DMS53 treated with DMSO at 0.1 percent for 48 hours (cell line): Measurements from ENCODE around the gene MAPK8IP3.

Experiments
- DNase-seq: peaks from one replicate; lab custom pipeline; 2025; ENCODE audit not compliant: unreplicated experiment; lab: John Stamatoyannopoulos, UW

MAPK8IP3 gene

GRCh38 chr16:1800701-1801100 is 94.7 kb downstream of the MAPK8IP3 start:
- no peak for DNase-seq

- DNase-seq, result no peak
These were observed 101.6 kb downstream of the MAPK8IP3 start for GRCh38 chr16:1807626-1808025.

GRCh38 chr16:1808691-1809090 is 102.7 kb downstream of the MAPK8IP3 start:
- DNase-seq, result no peak

- no peak for DNase-seq
These were observed 103.3 kb downstream of the MAPK8IP3 start for GRCh38 chr16:1809281-1809801.

- no peak for DNase-seq
These were observed 104.1 kb downstream of the MAPK8IP3 start for GRCh38 chr16:1810106-1810505.

GRCh38 chr16:1810536-1810935 is 104.5 kb downstream of the MAPK8IP3 start:
- no peak for DNase-seq

GRCh38 chr16:1812732-1813163 is 106.8 kb downstream of the MAPK8IP3 start:
- peak; percentile 19 for DNase-seq

GRCh38 chr16:1815461-1815860 is 109.5 kb downstream of the MAPK8IP3 start:
- no peak for DNase-seq

GRCh38 chr16:1816396-1817275 is 110.6 kb downstream of the MAPK8IP3 start:
- DNase-seq, result no peak

GRCh38 chr16:1817276-1817589 is 111.2 kb downstream of the MAPK8IP3 start:
- DNase-seq, result no peak

- no peak for DNase-seq
These were observed 111.7 kb downstream of the MAPK8IP3 start for GRCh38 chr16:1817716-1818115.

- no peak for DNase-seq
These were observed 112.3 kb downstream of the MAPK8IP3 start for GRCh38 chr16:1818204-1818872.

- no peak for DNase-seq
These were observed 113.0 kb downstream of the MAPK8IP3 start for GRCh38 chr16:1818873-1819525.

GRCh38 chr16:1819611-1820010 is 113.6 kb downstream of the MAPK8IP3 start:
- no peak for DNase-seq
